HG02973 (cell line): ENCODE data around the gene BUD31.
"Not testable (repeated sequence)": the region's sequence is repeated elsewhere in the genome, so short reads cannot be mapped to it uniquely, and the experiment has no call there.

Experiments
- ATAC-seq: cut with Tn5 transposase; IDR thresholded peaks from one replicate; pipeline ENCODE4 v1.9.1; 2021; ENCODE audit warnings: moderate library complexity; ENCODE audit not compliant: unreplicated experiment

BUD31 gene

GRCh38 chr7:99428972-99429566 lies 20.3 kb downstream of the BUD31 start:
- ATAC-seq: no peak

DNA sequence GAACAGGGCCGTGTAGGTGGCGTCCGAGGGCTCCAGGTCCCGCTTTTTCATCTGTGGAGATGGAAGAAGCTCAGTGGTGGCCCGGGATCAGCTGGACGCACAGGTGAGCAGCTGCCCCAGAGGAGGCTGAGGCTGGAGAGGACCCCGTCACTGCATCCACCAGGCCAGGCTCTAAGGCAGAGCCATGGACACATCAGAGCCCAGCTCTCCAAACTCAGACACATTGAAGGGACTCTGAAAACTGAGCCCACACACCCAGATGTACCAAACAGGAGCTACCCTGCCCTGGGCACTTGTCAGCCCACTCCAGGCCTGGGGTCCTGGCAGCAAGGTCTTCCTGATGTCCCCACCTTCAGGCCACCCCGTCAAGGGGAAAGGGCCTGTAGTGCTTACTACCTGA lies 21.0 kb downstream of the BUD31 start:
- ATAC-seq: no peak

DNA sequence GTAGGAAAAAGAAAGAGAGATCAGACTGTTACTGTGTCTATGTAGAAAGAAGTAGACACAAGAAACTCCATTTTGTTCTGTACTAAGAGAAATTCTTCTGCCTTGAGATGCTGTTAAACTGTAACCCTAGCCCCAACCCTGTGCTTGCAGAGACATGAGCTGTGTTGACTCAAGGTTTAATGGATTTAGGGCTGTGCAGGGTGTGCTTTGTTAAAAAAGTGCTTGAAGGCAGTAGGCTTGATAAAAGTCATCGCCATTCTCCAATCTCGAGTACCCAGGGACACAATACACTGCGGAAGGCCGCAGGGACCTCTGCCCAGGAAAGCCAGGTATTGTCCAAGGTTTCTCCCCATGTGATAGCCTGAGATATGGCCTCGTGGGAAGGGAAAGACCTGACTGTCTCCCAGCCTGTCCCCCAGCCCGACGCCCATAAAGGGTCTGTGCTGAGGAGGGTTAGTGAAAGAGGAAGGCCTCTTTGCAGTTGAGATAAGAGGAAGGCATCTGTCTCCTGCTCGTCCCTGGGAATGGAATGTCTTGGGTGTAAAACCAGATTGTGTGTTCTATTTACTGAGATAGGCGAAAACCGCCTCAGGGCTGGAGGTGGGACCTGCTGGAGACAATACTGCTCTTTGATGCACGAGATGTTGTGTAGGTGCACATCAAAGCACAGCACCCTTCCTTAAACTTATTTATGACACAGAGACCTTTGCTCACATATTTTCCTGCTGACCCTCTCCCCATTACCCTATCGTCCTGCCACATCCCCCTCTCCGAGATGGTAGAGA lies 23.2 kb downstream of the BUD31 start:
- not testable (repeated sequence) for ATAC-seq

GRCh38 chr7:99433158-99433557 lies 24.4 kb downstream of the BUD31 start:
- no peak for ATAC-seq

DNA sequence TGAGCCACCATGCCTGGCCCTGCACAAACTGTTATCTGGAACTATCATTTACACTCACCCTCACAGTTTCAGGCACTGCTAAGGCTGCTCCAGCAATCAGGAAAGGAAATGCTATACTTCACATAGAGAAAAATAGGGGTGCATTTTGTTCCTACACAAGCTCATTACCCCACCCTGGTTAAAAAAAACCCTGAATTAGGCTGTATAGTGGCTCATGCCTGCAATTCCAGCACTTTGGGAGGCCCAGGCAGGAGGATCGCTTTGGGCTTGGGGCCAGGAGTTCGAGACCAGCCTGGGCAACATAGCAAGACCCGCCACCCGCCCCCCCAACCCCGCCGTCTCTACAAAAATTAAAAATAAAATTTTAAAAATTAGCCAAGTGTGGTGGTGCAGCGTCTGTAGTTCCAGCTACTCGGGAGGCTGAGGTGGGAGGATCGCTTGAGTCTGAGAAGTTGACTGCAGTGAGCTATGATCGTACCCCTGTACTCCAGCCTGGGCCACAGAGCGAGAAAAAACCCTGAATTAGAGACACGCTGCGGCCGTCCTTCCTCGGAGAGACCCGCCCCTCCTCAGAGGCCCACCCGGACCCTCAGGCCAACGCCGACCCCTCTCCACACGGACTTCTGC lies 29.3 kb downstream of the BUD31 start:
- no peak for ATAC-seq

DNA sequence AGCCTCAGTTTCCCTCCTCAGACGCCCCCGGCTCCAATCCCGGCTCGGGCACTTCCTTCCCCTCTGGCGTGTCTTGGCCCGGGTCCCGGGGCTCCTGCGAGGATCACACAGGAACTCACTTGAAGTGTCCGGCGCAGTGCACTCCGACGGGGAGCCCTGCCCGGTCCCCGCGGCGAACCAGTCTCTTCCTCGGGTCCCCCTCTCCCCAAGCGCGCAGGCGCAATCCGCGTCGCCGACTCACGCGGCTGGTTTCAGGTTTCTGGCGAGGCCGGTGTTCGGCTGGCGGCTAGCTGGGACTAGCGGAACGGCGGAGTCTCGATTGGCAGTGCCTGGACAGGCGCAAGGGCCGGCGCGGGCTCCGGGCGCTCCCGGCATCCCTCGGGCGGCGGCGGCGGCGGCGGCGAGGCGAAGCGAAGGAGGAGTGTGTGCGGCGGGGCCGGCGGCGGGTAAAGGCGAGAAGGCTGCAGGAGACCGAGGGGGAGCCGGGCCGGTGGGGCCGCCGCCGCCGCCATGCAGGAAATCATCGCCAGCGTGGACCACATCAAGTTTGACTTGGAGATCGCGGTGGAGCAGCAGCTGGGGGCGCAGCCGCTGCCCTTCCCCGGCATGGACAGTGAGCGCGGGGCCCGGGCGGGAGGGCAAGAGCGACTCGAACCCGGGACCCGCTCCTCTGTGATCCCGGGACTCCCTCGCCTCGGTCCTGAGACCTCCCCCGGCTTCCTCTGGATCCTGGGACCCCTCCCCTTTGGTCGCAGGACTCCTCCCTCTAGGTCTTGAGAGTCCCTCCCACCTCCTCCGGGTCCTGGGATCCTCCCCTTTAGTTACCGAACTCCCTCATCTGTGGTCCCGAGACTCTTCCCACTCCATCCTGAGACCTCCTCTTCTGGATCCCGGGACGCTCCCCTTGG lies 30.1 kb downstream of the BUD31 start, which contains the start of the genes CPSF4 and PTCD1:
CPSF4 (plus strand) TSS at position 371 of the 908 bp plus-strand sequence; CDS start at position 511, 140 bp downstream.
PTCD1 (minus strand) TSS at position 226 of the 908 bp plus-strand sequence. CDS start 3,556 bp downstream, outside the sequence.
- ATAC-seq: peak; percentile 80

DNA sequence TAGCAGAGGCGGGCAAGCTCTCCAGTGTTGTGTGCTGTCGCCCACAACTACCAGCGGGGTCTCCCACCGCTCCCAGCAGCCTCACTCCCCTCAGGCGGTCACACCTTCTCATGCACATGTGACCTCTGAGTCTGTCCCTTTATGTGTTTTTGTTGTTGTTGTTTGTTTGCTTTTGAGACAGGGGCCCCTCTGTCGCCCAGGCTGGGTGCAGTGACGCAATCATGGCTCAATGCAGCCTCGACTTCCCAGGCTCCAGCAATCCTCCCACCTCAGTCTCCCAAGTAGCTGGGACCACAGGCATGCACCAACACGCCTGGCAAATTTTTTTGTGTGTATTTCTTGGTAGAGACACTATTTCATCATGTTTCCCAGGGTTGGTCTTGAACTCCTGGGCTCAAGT lies 31.4 kb downstream of the BUD31 start:
- ATAC-seq: no peak

- no peak for ATAC-seq
Measured at GRCh38 chr7:99446096-99446495, 37.3 kb downstream of the BUD31 start.

- ATAC-seq: no peak
Measured at GRCh38 chr7:99447943-99448342, 39.2 kb downstream of the BUD31 start.

DNA sequence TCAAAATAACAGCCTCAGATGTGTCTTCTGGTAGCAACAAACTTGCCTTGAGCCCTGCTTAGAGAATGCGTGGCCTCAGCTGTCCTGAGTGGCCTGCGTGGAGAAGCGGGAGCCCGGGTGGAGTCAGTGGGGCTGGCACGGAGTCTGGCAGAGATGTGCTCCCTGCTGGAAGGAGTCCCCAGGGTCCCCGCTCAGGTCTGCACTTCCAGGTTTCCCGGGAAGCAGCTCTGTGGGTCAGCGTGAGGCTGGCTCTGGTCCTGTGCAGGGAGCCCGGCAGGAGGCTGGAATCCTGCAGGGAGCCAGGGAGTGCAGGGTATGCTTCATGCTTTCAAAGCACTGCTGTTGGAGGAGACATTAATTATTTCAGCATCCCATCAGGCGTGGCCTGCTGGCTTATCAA lies 40.1 kb downstream of the BUD31 start:
- ATAC-seq: no peak

DNA sequence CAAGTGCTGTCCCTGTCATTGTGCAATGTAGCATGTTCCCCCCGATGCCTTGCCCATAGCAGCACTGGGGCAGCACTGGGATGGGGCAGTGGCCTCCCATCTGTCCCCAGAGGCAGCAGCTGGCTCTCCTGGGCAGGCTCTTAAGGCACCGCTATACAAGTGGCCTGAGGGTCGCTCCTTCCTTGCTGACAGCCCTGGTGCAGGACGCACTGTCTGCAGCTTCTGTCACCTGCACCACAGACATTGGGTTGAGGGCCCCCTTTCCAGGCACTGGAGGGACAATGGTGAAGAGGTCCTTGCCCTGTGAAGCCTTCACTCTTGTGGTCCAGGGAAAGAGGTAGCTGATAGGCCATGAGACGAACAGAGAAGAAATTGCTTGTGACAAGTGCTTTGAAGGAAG lies 40.6 kb downstream of the BUD31 start:
- ATAC-seq: no peak

GRCh38 chr7:99451936-99452335 lies 43.2 kb downstream of the BUD31 start:
- ATAC-seq: no peak

DNA sequence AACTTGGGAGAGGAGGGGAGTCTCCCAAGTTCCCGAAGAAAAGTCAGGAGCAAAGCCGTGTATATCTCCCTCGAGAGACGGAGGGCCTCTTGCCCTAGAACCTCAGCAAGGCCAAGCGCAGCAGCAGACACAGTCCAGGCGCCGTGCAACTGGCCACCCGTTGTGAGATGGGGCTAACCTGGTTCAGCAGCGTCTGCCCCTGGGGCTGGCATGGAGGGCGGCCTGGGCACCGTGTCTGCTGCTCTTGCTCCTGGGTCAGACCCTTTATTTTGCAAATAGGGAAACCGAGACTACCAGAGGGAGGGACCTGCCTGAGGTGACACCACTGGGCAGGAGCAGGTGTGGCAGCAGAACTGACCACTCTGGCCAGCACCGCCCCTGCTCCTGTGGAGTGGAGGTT lies 43.8 kb downstream of the BUD31 start:
- ATAC-seq: no peak

- no peak for ATAC-seq
Measured at GRCh38 chr7:99453105-99453504, 44.3 kb downstream of the BUD31 start.

DNA sequence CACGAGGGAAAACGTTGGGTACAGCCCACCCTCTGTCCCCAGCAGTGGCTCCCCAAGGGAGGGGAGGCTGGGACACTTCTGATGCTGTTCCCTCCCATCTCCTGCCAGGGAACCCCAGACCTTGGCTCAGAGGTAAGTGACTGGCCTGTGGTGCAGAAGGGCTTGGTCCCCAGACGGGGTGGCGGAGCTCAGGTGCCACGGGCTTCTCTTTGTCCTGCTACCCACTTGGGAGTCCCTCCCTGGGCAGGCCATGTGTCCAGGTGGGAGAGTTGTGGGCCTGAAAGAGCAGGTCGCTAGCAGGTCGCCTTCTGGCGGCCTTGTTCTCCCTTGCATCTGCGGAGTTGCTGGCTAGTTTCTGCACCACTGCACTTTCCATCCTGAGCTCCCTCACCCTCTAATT lies 47.1 kb downstream of the BUD31 start:
- no peak for ATAC-seq

DNA sequence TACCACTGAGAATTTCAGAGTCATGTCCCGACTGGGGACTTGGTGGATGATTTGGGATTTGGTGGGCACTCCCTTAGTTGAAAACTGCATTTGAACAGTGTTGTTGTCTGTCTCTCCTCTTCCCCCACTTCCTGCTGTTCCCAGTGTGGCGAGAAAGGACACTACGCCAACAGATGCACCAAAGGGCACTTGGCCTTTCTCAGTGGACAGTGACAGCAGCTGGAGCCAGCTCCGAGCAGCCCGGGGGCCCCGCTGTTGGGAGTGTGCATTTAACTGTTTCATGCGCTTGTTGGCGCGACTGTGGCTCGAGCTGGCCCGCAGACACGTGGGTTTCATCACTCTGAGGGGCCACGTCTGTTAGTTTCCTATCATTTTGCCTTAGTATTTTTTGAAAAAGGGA lies 47.5 kb downstream of the BUD31 start:
- ATAC-seq: no peak

DNA sequence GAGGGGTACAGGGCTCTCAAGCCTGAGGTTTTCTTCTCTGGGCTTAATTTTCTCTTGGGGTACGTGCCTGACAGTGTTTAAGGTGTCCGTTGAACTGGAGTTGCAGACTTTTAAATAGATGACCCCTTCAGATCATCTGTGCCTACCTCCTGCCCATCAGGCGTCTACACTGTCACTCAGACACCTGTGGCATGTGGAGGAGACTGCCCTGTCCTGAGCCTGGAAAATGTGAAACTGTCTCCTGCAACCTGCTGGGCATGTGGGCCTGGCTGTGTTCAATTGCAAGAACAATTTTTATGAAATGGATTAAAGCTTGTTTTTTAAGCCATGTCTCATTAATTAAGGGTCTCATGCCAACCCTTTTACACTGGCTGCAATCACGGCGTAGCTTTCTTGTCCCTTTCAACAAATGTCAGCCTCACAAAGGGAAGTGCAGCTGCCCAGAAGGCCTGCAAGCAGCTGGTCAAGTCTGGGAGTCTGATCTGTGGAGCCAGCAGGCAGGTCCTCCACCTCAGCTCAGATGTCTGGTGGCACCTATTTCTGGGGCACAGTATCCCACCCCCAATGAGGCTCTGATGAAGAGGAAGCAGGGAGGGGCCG lies 48.4 kb downstream of the BUD31 start:
- no peak for ATAC-seq

DNA sequence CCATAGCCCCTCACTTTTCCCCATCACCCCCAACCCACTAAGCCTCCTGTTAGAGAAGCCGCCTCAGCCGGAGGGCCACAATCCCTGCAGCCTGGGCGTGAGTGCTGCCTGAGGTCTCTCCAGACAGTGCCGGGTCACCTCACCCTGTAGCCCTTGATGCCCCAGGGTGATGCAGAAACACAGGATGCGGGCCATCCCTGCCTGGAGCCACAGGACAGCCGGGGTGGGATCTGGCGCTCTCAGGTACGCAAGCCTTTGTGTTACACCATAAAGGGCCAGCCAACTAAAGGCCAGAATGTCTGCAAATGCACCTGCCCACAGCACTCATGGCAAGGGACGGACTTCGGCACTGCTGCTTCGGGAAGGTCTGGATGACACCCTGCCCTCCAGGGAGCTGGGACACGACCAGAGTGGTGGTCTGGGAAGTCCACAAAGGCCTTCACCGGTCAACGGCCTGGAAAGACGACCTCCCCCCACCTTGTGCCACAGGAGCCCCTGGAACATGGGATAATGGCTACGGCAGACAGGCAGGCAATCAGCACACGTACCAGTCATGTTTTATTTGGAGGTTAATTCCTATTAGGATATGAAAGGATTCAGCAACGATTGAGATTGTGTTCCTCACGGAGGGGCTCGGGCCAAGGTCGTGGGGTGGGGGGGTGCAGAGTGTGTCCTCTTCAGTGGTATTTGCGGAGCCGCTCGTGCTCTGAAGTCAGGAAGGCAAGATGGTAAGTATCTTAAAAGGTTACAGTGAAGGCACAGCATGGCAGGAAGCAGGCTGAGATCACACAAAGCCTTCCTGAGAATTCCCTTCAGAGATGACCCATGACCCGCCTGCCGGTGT lies 49.1 kb downstream of the BUD31 start:
- ATAC-seq: no peak

- ATAC-seq: no peak
Measured at GRCh38 chr7:99459087-99459486, 50.3 kb downstream of the BUD31 start.

DNA sequence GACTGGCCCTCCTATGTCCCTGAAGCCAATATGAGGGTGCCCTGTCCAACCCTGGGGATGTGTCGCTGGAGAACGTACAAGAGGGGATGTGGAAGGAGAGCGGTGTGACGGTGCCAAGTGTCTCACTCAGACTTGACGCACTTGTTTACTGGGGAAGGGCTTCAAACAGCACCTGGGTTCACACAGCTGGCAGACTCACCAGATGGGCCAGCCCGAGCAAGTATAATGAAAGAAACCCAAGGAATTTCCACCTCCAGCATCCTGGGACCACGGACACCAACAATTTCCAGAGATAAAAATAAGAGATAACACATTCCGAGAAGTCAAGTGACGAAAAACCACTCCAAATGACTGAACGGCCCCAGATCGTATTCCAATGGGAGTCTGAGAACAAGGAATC lies 51.9 kb downstream of the BUD31 start:
- no peak for ATAC-seq
